SK-N-SH treated with all-trans-retinoic acid at 6 μM for 48 hours (cell line): ENCODE data around the gene CCDC197.

Experiments used
- ARNTL ChIP-seq: fragments of 450-650 bp; formaldehyde crosslinking; IDR thresholded peaks from 2 replicates; pipeline ENCODE4 v1.5.0; 2020; ENCODE audit warnings: low read depth, mild to moderate bottlenecking, moderate library complexity, borderline replicate concordance
- BACH2 ChIP-seq: fragments of 250-450 bp; sonication (Bioruptor Pico); IDR thresholded peaks from 2 replicates; pipeline ENCODE4 v1.9.0; 2021; ENCODE audit warnings: mild to moderate bottlenecking, borderline replicate concordance
- CSDC2 ChIP-seq: fragments of 250-450 bp; sonication (Bioruptor Pico); IDR thresholded peaks from 2 replicates; pipeline ENCODE4 v1.5.0; 2020; ENCODE audit warnings: mild to moderate bottlenecking, moderate library complexity
- POU6F1 ChIP-seq: fragments of 250-450 bp; sonication (Bioruptor Pico); IDR thresholded peaks from 2 replicates; pipeline ENCODE4 v1.8.0; 2021; ENCODE audit warnings: low read depth, mild to moderate bottlenecking, moderate library complexity, borderline replicate concordance
- RARB ChIP-seq: fragments of 250-450 bp; sonication (Bioruptor Pico); IDR thresholded peaks from 2 replicates; pipeline ENCODE4 v1.8.0; 2021; ENCODE audit warnings: mild to moderate bottlenecking, moderate library complexity
- SNAI2 ChIP-seq: fragments of 250-450 bp; sonication (Bioruptor Pico); IDR thresholded peaks from 2 replicates; pipeline ENCODE4 v1.5.0; 2020; ENCODE audit warnings: mild to moderate bottlenecking, moderate library complexity
- TCF4 ChIP-seq: fragments of 250-450 bp; sonication (Bioruptor Pico); IDR thresholded peaks from 2 replicates; pipeline ENCODE4 v1.8.0; 2021; ENCODE audit warnings: mild to moderate bottlenecking, moderate library complexity, borderline replicate concordance
- TOX ChIP-seq: fragments of 250-450 bp; sonication (Bioruptor Pico); IDR thresholded peaks from 2 replicates; pipeline ENCODE4 v1.8.0; 2021; ENCODE audit warnings: mild to moderate bottlenecking, moderate library complexity, borderline replicate concordance
- TSHZ2 ChIP-seq: fragments of 250-450 bp; sonication (Bioruptor Pico); IDR thresholded peaks from 2 replicates; pipeline ENCODE4 v1.5.0; 2020; ENCODE audit warnings: mild to moderate bottlenecking, moderate library complexity
- ZNF70 ChIP-seq: fragments of 450-650 bp; formaldehyde crosslinking; IDR thresholded peaks from 2 replicates; pipeline ENCODE4 v1.5.0; 2020; ENCODE audit warnings: mild to moderate bottlenecking, moderate library complexity

- TF ChIP-seq SNAI2 (CRISPR knock-in tag): no peak
- no peak for TF ChIP-seq RARB (CRISPR knock-in tag)
- TF ChIP-seq BACH2: no peak
- no peak for TF ChIP-seq TSHZ2 (CRISPR knock-in tag)
- no peak for TF ChIP-seq CSDC2
- no peak for TF ChIP-seq POU6F1 (CRISPR knock-in tag)
- no peak for TF ChIP-seq TOX (CRISPR knock-in tag)
- no peak for TF ChIP-seq TCF4 (CRISPR knock-in tag)
- TF ChIP-seq ZNF70 (CRISPR knock-in tag): no peak
- TF ChIP-seq ARNTL (CRISPR knock-in tag): no peak
Observed at GRCh38 chr14:94021416-94022157, 24.5 kb downstream of the CCDC197 start.
